Gastrocnemius medialis (tissue), 4 donors: ENCODE results near the gene ECSCR.

Experiments
- CTCF ChIP-seq, 5 experiments: fragments of 450-650 bp in 3 of 5; fragments of 200-600 bp in 2 of 5; sonication (generic) in 2 of 5; IDR thresholded peaks in 4 of 5; conservative IDR thresholded peaks in 1 of 5; 1 replicate in 4 of 5; 2 replicates in 1 of 5; pipeline ENCODE4 v1.5.1; 2016 to 2019; ENCODE audit warnings: antibody characterized with exemption in 5 of 5, mild to moderate bottlenecking in 3 of 5, moderate library complexity in 3 of 5
- POLR2A ChIP-seq, 2 donors: fragments of 450-650 bp; IDR thresholded peaks; one replicate each; pipeline ENCODE4 v1.6.1; 2017; ENCODE audit warnings: antibody characterized with exemption in 2 of 2, mild to moderate bottlenecking in 2 of 2, moderate library complexity in 2 of 2

GRCh38 chr5:139482050-139482889 lies 19.7 kb upstream of the ECSCR start, which contains the start of gene STING1:
- TF ChIP-seq CTCF (IDR thresholded peaks at IDR 0.05 in 4 of 5, conservative IDR thresholded peaks at IDR 0.05 in 1 of 5) (no peak), POLR2A (IDR thresholded peaks at IDR 0.05) (no peak)
